T-helper 1 cell treated with Interleukin-12 subunit alpha and Interleukin-12 subunit beta and Interleukin-4 antibody, amounts not matched to agents 30 ng/mL and 1 ng/mL, for 36 hours (primary cell): ENCODE data around the gene TUT1. TPM values are rescaled to one million over a fixed set of nuclear protein-coding genes. Genes with fewer than 3 reads are reported as not detected.

Source experiments
- intact Hi-C: fragments of 100-400 bp; cut with micrococcal nuclease; formaldehyde crosslinking; loops from one replicate; pipeline ENCODE4 v1.15.1; 2024
- total RNA-seq: library from RNA; stranded (reverse); gene quantifications from 2 replicates; pipeline ENCODE4 v1.2.3, GENCODE V29; 2022

Gene TUT1
- total RNA-seq, 1 donor from 2014 or later, result 24.2 TPM

GRCh38 chr11:62559204-62559603, 32.1 kb downstream of the TUT1 start:
- intact Hi-C loops, result loop anchor here (5.0 to 10.0 kb wide), 3 partner anchors 323 to 764 kb away; partner anchors contain the start of genes FEN1, INCENP, SLC3A2 and TMEM258

GRCh38 chr11:62558669-62559068, 32.7 kb downstream of the TUT1 start:
- intact Hi-C loops, result loop anchor here (5.0 to 10.0 kb wide), 3 partner anchors 324 to 764 kb away; partner anchors contain the start of genes FEN1, INCENP, SLC3A2 and TMEM258

GRCh38 chr11:62556875-62557631, 34.3 kb downstream of the TUT1 start:
- intact Hi-C loops, result loop anchor here (1.0 to 10.0 kb wide), 10 partner anchors 11 to 1224 kb away; partner anchors contain the start of genes AHNAK, DDB1, EEF1G and FEN1

GRCh38 chr11:62556108-62556874, 35.0 kb downstream of the TUT1 start:
- intact Hi-C loops, result loop anchor here (1.0 to 10.0 kb wide), 7 partner anchors 10 to 1223 kb away; partner anchors contain the start of genes AHNAK, DDB1, FEN1 and INCENP

- intact Hi-C loops, result loop anchor here (1.0 to 10.0 kb wide), 7 partner anchors 9 to 1223 kb away; partner anchors contain the start of genes AHNAK, DDB1, FEN1 and INCENP
These were observed 35.7 kb downstream of the TUT1 start for GRCh38 chr11:62555464-62556107.

GRCh38 chr11:62554387-62555167, 36.7 kb downstream of the TUT1 start:
- intact Hi-C loops, result loop anchor here (5.0 to 10.0 kb wide), 3 partner anchors 328 to 760 kb away; partner anchors contain the start of genes FEN1, INCENP, SLC3A2 and TMEM258

GRCh38 chr11:62553839-62554361, 37.4 kb downstream of the TUT1 start:
- intact Hi-C loops, result loop anchor here (10.0 kb wide), 1 partner anchor 759 kb away; the partner anchor contains the start of genes FEN1 and TMEM258

- intact Hi-C loops, result loop anchor here (10.0 kb wide), 1 partner anchor 758 kb away; the partner anchor contains the start of genes FEN1 and TMEM258
These were observed 38.1 kb downstream of the TUT1 start for GRCh38 chr11:62553080-62553838.

GRCh38 chr11:62552485-62553079, 38.7 kb downstream of the TUT1 start:
- intact Hi-C loops, result loop anchor here (10.0 kb wide), 1 partner anchor 758 kb away; the partner anchor contains the start of genes FEN1 and TMEM258

- intact Hi-C loops, result loop anchor here (10.0 kb wide), 1 partner anchor 756 kb away; the partner anchor contains the start of genes FEN1 and TMEM258
These were observed 40.8 kb downstream of the TUT1 start for GRCh38 chr11:62550478-62550877.

GRCh38 chr11:62548545-62549335, 42.6 kb downstream of the TUT1 start:
- intact Hi-C loops, result no loop called here

GRCh38 chr11:62547691-62548281, 43.5 kb downstream of the TUT1 start:
- intact Hi-C loops, result no loop called here

GRCh38 chr11:62546929-62547625, 44.2 kb downstream of the TUT1 start:
- intact Hi-C loops, result loop anchor here (1.0 kb wide), 1 partner anchor 9 kb away; no protein-coding TSS in a partner anchor

- intact Hi-C loops, result loop anchor here (1.0 kb wide), 1 partner anchor 10 kb away; no protein-coding TSS in a partner anchor
These were observed 44.9 kb downstream of the TUT1 start, which contains the start of gene AHNAK for GRCh38 chr11:62546244-62546928. TSS of gene AHNAK (minus strand) at chr11:62546806. CDS start at chr11:62536098, 10,708 bp downstream.

GRCh38 chr11:62545437-62546243, 45.7 kb downstream of the TUT1 start:
- intact Hi-C loops, result loop anchor here (1.0 kb wide), 2 partner anchors 11 to 46 kb away; partner anchors contain the start of gene TUT1
